KOPT-K1 (cell line): Measurements from ENCODE around the gene OVOL1.

Source experiments
- H3K27ac ChIP-seq: fragments of 200-600 bp; sonication (generic); 2 replicates; pipeline ENCODE4 v1.5.1; 2016; ENCODE audit warnings: antibody characterized with exemption, mild to moderate bottlenecking, low read depth, low read length; ENCODE audit not compliant: poor library complexity, severe bottlenecking
- H3K36me3 ChIP-seq: fragments of 200-600 bp; sonication (generic); 2 replicates; pipeline ENCODE4 v1.5.1; 2017; ENCODE audit warnings: antibody characterized with exemption, mild to moderate bottlenecking, low read length, moderate library complexity; ENCODE audit not compliant: insufficient read depth
- H3K9me3 ChIP-seq: fragments of 200-600 bp; sonication (generic); 2 replicates; pipeline ENCODE4 v1.5.1; 2017; ENCODE audit warnings: antibody characterized with exemption, low read length, mild to moderate bottlenecking; ENCODE audit not compliant: insufficient read depth, poor library complexity, severe bottlenecking

Gene OVOL1

GRCh38 chr11:65771589-65772112 is 15.2 kb upstream of the OVOL1 start:
- peaks cover 7% of the 10 kb centered on the region; the same call in 1 of the 2 replicates for H3K36me3 ChIP-seq
- H3K27ac ChIP-seq, result no peak overlapping the region

GRCh38 chr11:65773784-65774411 is 13.0 kb upstream of the OVOL1 start:
- Histone ChIP-seq H3K9me3 (no peaks in the 10 kb centered on the region), H3K27ac (no peak overlapping the region), H3K36me3 (peaks cover 29% of the 10 kb centered on the region)

More at GRCh38 chr11:65771589-65772112, 15.2 kb upstream of the OVOL1 start:
- H3K9me3 ChIP-seq, result no peaks in the 10 kb centered on the region

GRCh38 chr11:65774525-65775306 is 12.1 kb upstream of the OVOL1 start:
- H3K36me3 ChIP-seq, result peaks cover 35% of the 10 kb centered on the region
- no peaks in the 10 kb centered on the region for H3K9me3 ChIP-seq
- no peak overlapping the region for H3K27ac ChIP-seq

- Histone ChIP-seq H3K27ac (no peak overlapping the region), H3K36me3 (peaks cover 35% of the 10 kb centered on the region), H3K9me3 (no peaks in the 10 kb centered on the region)
Observed at GRCh38 chr11:65776196-65776595, 10.7 kb upstream of the OVOL1 start.

- Histone ChIP-seq H3K27ac (no peak overlapping the region), H3K36me3 (peaks cover 35% of the 10 kb centered on the region), H3K9me3 (no peaks in the 10 kb centered on the region)
Observed at GRCh38 chr11:65776710-65777141, 10.1 kb upstream of the OVOL1 start.

GRCh38 chr11:65777241-65777640 is 9.6 kb upstream of the OVOL1 start:
- Histone ChIP-seq H3K9me3 (no peaks in the 10 kb centered on the region), H3K27ac (no peak overlapping the region), H3K36me3 (peaks cover 35% of the 10 kb centered on the region)

GRCh38 chr11:65777821-65778361 is 9.0 kb upstream of the OVOL1 start:
- Histone ChIP-seq H3K9me3 (no peaks in the 10 kb centered on the region), H3K27ac (no peak overlapping the region), H3K36me3 (peaks cover 35% of the 10 kb centered on the region)

- Histone ChIP-seq H3K27ac (no peak overlapping the region), H3K9me3 (no peaks in the 10 kb centered on the region), H3K36me3 (peaks cover 35% of the 10 kb centered on the region)
Observed at GRCh38 chr11:65778431-65778900, 8.4 kb upstream of the OVOL1 start.

- peaks cover 35% of the 10 kb centered on the region for H3K36me3 ChIP-seq
- H3K9me3 ChIP-seq, result no peaks in the 10 kb centered on the region
- H3K27ac ChIP-seq, result peak overlapping the region; percentile 73
Observed at GRCh38 chr11:65778901-65779668, 7.8 kb upstream of the OVOL1 start.

- Histone ChIP-seq H3K9me3 (no peaks in the 10 kb centered on the region), H3K36me3 (peaks cover 35% of the 10 kb centered on the region), H3K27ac (peak overlapping the region; percentile 73)
Observed at GRCh38 chr11:65779669-65779918, 7.3 kb upstream of the OVOL1 start.

- Histone ChIP-seq H3K36me3 (peaks cover 35% of the 10 kb centered on the region), H3K9me3 (no peaks in the 10 kb centered on the region), H3K27ac (peak overlapping the region; percentile 73)
Observed at GRCh38 chr11:65779919-65780769, 6.7 kb upstream of the OVOL1 start.

- Histone ChIP-seq H3K27ac (peak within 1 kb of the TSS; percentile 73), H3K9me3 (no peaks in the 10 kb centered on the region), H3K36me3 (peaks cover 35% of the 10 kb centered on the region)
Observed at GRCh38 chr11:65780770-65781151, 6.1 kb upstream of the OVOL1 start, which contains the start of gene AP5B1. Gene AP5B1 (minus strand): TSS chr11:65780976. CDS start chr11:65780591, 385 bp downstream.

- H3K9me3 ChIP-seq, result no peaks in the 10 kb centered on the region
- H3K36me3 ChIP-seq, result peaks cover 31% of the 10 kb centered on the region
- H3K27ac ChIP-seq, result no peak overlapping the region
Observed at GRCh38 chr11:65781152-65781961, 5.5 kb upstream of the OVOL1 start.
